TTC549 (cell line): ENCODE results near the gene DSG3.
"Not testable (repeated sequence)": the region's sequence is repeated elsewhere in the genome, so short reads cannot be mapped to it uniquely, and the experiment has no call there.

Experiments used
- FAIRE-seq: peaks from 2 replicates; lab custom pipeline; 2012; peaks lifted over from hg19 to GRCh38; lab: Jason Lieb, UNC

Gene DSG3

DNA sequence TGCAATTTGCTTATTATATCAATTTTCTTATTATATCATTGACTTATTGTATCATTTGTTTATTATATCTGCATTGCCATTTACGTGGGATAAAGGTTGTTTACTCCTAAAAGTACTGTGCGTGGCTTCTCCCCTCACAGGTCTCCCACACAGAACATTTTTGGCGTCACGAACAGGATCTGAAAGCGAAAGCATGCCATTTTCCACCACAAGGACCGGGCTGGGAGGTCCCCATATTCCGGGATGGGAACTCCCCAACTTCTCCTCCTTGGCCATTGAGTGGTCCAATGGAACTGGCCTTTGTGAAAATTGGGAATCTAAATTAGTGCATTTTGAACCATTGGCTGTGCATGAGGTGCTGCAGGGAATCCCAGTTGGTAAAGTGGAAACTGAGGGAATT is 45.6 kb downstream of the DSG3 start:
- FAIRE-seq: no peak

DNA sequence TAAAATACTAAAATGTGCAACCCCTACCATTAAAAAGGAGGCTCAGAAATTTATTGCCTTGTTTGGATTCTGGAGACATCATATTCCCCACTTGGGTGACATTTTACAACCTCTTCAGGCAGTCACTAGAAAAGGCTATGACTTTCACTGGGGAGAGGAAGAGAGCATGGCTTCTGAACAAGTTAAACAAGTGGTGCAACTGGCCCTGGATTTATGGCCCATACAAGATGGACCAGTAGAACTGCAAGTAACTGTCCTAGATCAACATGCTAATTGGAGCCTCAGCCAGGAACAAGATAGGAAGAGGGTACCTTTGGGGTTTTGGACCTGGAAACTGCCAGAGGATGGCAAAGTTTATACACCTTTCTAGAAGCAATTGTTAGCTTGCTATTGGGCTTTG is 46.4 kb downstream of the DSG3 start:
- FAIRE-seq: no peak

DNA sequence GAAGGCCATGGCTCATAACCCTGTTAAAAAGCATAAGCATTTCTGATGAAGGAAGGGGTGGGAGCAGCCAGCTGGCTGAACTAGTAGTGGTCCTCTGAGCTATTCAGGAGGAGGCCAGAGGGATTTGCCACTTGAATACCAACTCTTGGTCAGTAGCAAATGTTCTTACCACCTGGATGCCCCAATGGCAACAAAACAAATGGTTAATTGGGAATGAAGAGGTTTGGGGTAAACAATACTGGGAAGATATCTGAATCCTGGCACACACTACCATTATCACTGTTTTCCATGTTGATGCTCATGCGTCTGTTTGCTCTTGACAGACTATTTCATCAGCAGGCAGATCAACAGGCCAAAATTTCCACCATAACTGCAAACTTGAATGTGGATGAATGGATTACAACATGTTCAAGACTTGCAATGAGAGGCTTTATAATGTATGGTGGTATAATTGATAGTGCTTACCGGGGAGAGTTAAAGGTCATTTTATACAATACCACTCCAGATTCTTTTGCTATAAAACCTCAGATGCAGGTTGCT is 47.2 kb downstream of the DSG3 start:
- FAIRE-seq: not testable (repeated sequence)

DNA sequence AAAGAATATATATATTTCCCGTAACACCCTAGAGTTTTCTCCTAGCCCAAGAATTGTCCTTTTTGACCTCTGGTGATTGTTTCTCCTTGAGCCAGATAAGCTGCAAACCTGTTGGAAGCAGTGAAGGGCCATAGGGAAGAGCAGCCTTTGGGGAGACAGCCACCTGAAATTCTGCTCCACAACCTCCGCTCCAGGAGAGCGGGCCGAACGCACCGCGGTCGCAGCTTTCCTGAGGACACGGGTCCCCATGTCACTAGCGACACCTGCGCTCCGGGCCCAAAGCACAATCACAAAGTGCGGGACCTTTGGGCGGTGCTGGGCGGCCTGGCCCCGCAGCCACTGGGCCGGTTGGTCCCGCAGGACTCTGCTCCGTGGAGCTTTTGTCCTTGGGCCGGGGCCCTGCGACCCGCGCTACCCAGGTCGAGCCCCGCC is 49.9 kb downstream of the DSG3 start:
- no peak for FAIRE-seq

DNA sequence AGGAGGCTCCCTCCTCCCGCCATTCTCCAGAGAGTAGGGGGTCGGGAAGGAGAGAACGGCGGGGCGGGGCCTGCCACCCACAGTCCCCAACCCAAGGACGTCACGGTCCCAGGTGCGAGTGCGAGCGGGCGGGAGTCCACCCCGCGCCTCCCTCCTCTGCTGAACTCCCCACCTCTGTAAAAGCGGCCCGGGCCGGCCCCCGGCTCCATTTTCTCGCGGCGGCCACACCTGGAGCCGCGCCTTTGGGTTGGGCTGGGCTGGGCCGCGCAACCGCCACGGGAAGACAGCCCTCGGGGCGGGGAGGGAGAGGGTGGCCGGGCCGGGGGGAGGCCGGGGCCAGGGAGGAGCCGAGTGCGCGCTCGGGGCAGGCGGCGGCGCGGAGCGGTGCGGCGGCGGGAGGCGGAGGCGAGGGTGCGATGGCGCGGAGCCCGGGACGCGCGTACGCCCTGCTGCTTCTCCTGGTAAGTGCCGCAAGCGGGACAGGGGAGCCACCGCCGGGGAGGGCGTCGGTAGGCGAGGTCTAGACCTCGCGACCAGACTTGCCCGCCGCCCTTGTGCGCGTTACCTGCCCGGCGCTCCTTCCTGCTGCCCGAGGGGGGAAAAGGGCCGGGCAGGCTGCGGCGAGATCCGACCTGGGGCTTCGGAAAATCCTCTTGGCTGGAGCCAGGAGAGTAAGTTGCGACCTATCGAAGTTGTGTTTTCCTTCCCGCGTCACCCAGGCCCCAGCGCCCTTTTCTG is 50.5 kb downstream of the DSG3 start, which contains the start of gene DSG2:
Gene DSG2 (plus strand): TSS at position 342 of the 738 bp plus-strand sequence. CDS start 75 bp downstream, at position 417.
- no peak for FAIRE-seq

DNA sequence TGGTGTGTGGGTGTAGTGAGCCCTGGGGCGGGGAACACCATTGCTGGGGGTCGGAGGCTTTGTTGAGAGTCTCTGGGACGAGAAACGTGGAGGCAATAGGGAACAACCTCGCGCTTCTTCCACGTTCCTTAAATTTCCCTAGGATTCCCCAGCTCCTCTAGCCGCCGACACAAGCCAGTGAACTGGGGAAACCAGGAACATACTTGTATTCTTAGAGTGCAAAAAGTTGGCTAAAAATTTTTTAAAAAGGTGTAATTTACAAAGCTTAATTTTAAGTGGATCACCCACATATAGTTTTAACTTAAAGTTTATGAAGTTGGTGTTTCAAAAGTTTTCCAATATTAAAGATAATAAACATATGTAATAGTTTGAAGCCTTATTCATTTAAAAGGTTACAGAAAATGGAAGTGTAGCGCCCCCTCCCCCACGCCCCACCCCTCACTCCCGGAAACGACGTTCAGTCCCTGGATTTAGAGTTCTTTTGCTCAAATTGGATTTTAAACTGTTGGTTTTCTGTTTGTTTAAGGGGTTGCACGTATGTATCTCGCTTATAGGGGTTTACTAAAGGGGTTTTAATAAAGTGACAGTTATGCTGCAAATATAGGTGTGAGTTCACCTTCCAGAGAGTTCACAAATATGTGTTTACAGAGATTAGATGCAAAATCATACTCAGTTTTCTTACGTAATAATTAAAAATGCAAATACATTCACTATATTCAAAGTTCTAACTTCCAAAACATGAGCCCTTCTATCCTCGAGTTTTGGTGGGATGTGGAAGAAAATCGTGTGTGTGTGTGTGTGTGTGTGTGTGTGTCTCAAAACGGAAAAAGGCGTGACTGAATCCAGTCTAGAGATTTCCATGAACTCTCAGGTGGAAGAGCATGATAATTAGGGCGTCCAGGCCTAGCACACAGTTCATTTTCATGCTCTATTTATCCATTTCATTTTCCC is 51.3 kb downstream of the DSG3 start:
- no peak for FAIRE-seq

DNA sequence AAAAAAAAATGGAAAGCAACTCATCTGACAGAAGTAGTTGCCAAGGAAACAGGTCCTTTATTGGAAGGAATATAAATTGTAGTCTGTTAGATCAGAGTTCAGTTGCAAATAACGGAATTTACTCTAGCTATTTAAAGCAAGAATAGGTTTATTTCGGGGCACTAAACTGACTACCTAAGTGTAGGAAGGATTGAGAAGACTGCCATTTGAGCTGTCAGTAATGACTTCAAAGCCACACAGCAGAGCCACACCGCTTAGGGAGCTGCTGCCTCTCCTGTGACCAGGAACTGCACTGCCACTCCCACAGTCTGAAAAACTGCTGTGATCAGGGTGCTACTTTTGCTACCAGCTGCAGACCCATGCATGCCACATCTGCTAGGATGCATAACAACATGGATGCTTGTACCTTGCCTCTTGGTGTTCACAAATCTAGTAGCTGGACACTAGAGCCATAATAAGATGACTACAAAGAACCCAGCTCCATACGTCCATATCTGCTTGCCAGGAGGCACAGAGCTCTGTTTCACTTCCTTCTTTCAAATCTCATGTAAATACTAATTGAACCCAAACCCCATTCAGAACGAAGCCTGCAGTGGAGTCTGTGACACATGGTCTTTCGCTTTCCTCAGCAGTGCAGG is 52.6 kb downstream of the DSG3 start:
- no peak for FAIRE-seq

DNA sequence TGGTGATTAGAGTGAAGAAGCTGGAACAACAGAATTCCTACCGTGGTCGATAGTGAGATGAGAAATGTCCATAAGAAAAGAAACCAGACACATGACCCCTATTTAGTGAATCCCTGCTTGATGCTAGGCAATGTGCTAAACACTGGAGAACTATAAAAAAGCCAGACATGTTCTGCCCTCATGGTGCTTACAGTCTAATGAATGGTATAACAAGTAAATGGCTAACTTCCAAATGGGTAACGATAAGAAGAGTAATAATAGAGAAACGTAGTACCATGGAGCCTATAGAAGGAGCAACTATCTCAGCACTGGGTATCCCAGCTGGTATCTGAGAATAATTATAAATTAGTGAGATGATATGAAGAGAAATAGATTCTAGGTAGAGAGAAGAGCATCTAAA is 55.5 kb downstream of the DSG3 start:
- FAIRE-seq: no peak

DNA sequence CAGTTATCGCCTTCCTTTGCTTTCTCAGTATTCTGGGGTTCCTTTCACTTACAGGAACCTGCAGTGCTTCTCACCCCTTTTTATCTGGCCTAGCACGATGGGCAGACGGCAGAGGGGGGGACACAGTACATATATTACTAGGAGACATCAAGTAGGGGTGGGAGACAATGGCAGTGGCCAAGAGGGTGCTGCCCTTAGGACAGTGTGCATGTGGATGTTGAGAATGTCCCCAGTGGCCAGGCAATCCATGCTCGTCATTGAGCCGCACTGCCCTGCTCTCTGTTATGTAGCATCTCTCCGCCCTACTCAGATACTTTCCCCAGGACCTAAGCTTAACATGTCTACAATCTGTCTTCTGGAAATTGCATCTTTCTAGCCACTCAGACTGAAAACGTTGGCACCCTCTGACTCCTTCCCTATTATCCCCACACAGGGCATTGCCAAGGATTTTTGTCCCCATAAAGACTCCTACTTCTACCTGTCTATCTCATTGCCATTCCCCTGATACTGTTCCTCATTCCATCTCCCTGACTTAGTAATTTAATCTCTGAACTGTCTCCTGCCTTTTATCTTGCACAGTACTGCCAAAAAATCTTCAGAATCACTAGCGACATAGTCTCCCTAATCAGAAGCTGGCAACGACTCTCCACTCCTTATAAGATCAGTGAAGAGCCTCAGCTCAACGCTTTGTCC is 57.1 kb downstream of the DSG3 start:
- no peak for FAIRE-seq

DNA sequence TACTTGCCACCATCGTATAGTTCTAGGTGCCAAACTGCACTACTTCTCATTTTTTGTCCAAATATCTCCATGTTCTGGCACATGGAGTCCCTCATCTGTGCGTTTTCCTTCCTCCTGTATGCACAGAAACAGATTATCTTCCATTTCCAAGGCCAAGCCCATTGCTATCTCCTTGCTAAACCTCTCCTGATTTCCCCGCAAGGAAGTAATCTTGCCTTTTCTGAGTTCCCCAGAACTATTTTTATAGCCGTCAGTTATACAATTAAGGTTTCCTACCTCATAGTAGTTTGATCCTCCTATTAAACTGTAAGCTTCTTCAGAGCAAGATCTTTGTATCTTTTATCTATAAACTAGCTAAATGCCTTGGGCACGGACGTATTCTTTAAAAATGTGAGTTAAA is 57.6 kb downstream of the DSG3 start:
- FAIRE-seq: no peak

DNA sequence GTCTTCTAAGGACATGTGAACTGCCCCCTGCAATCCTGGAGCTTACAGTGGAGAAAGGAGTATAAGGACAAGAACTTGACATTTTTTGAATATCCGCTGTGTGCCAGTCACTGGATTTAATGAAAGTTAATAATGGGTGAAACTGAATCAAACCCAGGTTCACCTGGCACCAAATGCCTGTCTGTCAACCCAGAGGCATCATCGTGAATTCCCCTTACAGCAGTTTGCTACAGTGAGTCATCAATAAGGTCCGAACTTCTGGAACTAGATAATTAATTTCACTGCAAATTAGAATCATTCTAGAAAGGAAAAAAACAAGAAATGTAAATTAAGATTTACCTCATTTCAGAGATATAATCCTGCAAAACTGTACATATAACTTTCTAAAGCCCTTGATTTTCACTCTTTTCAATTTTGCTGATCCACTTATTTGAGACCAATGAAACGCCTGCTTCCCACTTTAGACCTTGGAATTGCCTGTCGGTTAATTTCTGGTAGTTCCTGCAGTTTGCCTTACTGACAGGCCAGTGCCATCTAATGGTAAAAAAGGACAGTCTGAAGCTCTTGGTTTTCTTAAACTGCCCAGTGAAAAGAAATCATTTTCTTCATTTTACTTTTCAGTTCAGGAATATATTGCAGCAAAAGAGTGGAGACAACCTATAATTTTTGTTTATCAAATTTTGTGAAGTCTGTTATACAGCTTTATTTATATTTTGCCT is 58.6 kb downstream of the DSG3 start:
- FAIRE-seq: no peak

DNA sequence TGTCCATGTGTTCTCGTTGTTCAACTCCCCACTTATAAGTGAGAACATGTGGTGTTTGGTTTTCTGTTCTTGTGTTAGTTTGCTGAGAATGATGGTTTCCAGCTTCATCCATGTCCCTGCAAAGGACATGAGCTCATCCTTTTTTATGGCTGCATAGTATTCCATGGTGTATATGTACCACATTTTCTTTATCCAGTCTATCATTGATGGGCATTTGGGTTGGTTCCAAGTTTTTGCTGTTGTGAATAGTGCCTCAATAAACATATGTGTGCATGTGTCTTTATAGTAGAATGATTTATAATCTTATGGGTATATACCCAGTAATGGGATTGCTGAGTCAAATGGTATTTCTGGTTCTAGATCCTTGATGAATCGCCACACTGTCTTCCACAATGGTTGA is 59.6 kb downstream of the DSG3 start:
- not testable (repeated sequence) for FAIRE-seq

DNA sequence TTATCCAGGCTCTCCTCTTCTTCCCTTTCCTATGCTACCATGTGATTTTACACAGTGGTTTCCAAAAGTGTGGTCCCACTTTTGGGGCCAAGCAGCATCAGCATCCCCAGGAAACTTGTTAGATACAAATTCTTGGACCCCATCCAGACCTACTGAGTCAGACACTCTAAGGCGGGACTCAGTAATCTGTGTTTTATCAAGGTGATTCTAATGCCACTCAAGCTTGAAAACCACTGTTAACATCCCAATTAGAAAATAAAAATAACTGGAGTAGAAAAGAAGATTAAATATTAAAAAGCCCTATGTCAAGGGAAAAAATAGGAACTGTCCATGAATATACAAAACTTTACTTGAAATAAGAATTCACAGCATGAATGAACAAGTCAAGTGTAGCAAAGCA is 61.2 kb downstream of the DSG3 start:
- no peak for FAIRE-seq

DNA sequence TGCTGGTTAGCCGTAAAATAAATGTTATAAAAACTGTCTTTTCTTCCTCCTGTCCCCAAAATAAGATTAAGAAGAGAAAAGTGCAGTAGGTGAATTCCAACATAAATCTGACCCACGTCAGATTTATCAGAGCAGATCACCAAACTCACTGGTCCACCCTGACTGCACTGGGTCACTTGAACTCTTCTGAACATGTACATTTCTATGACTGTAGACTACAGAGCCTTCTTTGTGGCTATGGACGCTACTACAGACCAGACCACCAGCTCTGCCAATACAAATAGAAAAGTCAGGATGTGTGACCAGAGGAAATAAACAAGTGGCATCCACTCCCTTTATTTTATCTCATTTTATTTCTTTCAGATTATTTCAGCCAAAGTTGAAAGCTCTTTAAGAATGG is 62.0 kb downstream of the DSG3 start:
- no peak for FAIRE-seq

DNA sequence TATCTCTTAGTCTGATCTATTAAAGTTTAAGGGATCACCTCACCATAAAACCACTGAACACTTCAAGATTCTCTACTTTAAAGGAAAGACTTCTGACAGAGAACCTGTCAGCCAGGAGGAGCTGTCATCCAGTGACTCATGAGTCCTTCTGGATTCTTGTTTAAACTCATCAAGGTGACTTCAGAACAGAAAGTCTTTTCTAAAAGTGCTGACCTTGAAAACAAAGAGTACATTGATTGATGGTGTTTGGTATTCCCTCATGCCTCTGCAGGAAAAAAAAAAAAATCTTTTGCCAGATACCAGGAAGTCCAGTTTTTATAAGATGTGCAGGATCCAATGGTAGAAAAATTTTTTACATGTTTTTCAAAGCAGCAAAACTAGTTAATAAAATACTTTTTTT is 62.8 kb downstream of the DSG3 start:
- no peak for FAIRE-seq

DNA sequence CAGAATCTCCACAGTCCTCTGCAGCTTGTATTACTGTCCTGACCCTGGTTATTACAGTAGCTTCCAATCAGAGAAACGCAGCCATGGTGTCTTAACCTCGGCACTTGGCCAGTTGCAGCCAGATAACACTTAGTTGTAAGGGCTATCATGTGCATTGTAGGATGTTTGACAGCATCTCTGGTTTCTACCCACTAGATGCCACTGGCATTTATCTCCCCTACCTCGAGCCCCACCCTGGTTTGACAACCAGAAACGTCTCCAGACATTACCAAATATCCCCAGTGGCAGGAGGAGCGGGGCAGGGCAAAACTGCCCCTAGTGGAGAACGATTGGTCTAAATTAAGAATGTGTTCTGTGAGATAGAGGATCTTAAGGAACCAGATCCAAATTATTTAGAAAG is 63.6 kb downstream of the DSG3 start:
- no peak for FAIRE-seq

DNA sequence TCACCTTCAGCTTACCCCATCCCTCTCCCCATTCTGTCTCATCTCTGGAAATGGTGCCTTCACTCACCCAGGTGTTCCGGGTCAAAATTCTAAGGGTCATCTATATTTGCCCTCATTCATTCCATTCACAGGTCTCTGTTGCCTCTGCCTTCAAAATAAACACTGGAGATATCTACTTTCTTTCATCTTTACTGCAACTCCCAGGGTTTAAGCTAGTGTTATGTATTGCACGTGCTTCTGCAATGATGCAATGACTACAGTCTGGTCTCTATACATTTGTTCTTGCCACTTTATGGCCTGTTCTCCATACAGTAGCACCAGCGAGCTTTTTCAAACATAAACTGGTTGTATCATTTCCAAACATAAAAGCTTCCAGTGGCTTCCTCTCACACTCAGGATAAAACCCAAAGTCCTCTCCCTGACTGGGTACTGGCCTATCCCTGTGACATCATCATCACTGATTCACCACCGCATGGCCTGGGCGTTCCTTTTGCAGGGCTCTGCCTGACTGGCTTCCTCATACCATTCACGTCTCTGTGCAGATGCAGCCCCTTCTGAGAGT is 64.7 kb downstream of the DSG3 start:
- no peak for FAIRE-seq

DNA sequence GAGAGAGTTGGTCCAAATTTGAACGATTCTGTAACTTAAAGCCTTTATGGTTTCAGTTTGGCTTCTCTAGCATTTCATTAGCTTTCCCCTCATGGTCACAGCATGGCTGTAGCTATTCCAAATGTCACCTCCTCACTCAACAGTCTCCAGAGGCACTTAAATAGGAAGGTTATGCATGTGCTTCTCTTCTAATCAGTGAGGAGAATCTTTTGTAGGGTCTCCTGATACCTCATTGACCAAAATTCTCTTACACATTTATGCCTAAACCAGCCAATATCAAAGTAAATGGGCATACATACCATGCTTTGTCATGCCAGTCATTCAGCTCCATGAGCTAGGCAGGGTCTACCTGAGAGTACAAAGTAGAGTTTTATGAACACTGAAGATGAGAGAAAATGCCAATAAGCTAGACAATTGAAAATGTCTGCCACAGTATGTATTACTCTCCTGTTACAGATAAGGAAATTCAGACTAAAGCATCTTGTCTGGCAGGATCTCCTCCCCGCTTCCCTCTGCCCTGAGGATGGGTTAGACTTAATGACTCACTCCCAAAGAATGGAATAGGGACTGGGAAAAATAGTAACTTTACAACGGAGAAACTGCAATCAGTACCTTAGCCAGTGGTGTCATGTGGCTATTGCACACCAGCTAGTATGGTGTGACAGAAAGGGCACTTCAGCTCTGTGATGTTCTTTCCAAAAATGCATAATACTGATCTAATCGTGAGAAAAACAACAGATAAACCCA is 65.8 kb downstream of the DSG3 start:
- no peak for FAIRE-seq

DNA sequence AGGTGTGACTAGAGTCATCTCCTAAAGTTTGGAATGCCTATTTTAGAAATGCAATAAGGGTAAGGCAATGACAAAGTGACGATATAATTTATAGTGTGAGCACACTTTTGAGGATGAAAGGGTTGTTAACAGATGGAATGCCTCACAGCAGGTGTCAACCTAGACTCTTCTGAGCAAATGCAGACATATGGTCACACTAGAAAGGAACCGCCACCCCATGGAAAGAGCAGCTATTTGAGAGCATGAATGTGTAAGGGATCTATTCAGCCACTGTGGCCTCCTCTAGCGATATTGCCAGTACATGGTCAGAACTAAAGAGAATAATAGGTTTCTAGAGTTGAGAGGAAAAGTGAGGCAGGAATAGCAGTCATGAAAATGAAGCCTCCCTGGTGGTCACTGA is 68.9 kb downstream of the DSG3 start:
- no peak for FAIRE-seq

DNA sequence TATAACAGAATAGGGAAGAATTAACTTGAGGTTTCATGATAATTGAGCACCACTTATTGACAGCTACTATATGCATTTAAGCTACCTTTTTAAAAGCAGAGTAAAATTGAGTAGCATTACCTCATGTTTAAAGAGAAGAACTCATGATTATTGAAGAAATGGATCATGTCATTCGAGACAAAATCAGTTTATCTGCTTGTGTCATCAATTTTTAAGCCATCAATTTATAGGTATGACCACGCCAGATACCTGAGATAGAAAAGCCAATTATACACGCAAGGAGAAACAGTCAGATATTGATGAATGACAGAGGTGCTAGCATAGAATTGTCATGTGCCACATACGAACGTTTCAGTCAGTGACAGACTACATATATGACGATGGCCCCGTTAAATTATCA is 78.8 kb downstream of the DSG3 start:
- no peak for FAIRE-seq
